Endothelial cell of umbilical vein (primary cell): ENCODE results near the gene TRPM3. TPM values are rescaled to one million over a fixed set of nuclear protein-coding genes. Genes with fewer than 3 reads are reported as not detected.

Experiments used
- BruUV-seq: library from RNA; stranded (reverse); fragments of 400-500 nt; replicated peaks from 2 replicates; lab custom pipeline; 2021; lab: Mats Ljungman, UMichigan
- CTCF ChIA-PET: fragments of 300-600, 350-600 bp; sonication (Branson Sonifier 250); formaldehyde crosslinking; loops from one replicate; lab custom pipeline; 2021; ENCODE audit warnings: antibody characterized with exemption, inconsistent platforms; lab: Charles Lee
- POLR2A ChIA-PET: fragments of 300-600, 350-600 bp; sonication (Branson Sonifier 250); formaldehyde crosslinking; loops from one replicate; lab custom pipeline; 2021; ENCODE audit warnings: antibody characterized with exemption, inconsistent platforms; lab: Charles Lee
- DNase-seq: peaks from one replicate; pipeline ENCODE4 v3.0.0-alpha.2; 2011; ENCODE audit warnings: low read depth, low spot score
- FAIRE-seq: peaks from 2 replicates; lab custom pipeline; 2011; peaks lifted over from hg19 to GRCh38; lab: Jason Lieb, UNC
- H2AFZ ChIP-seq: 2 replicates; pipeline ENCODE4 v1.6.0; 2012; ENCODE audit warnings: low read depth, low read length, control low read depth, inconsistent platforms
- H3K27ac ChIP-seq: 2 replicates; pipeline ENCODE4 v1.5.1; 2011; ENCODE audit warnings: low read depth, mild to moderate bottlenecking, control low read depth, low read length, moderate library complexity; ENCODE audit not compliant: insufficient read depth
- H3K27me3 ChIP-seq, 2 experiments: 2 replicates each; pipeline versions ENCODE4 v1.6.0 to v1.6.1; 2011; ENCODE audit warnings: low read length in 2 of 2, mixed read lengths in 1 of 2; ENCODE audit not compliant: control insufficient read depth in 2 of 2, insufficient read depth in 2 of 2
- H3K36me3 ChIP-seq, 2 experiments: 2 replicates in 1 of 2; 3 replicates in 1 of 2; pipeline ENCODE4 v1.5.1; 2011; ENCODE audit warnings: low read length in 2 of 2, mild to moderate bottlenecking in 1 of 2, moderate library complexity in 1 of 2; ENCODE audit not compliant: control insufficient read depth in 2 of 2, insufficient read depth in 2 of 2; ENCODE audit errors: extremely low read depth in 1 of 2
- H3K4me1 ChIP-seq: 3 replicates; pipeline ENCODE4 v1.5.1; 2011; ENCODE audit warnings: mild to moderate bottlenecking, low read length; ENCODE audit not compliant: control insufficient read depth, insufficient read depth; ENCODE audit errors: extremely low read depth
- H3K4me2 ChIP-seq: 2 replicates; pipeline ENCODE4 v1.6.1; 2011; ENCODE audit warnings: low read length, control low read depth, mixed read lengths; ENCODE audit not compliant: insufficient read depth
- H3K4me3 ChIP-seq, 3 experiments: fragments of 200-600 bp in 1 of 3; sonication (generic), shearing (Covaris generic) in 1 of 3; replicated peaks in 1 of 3; 2 replicates each; pipeline ENCODE4 v1.5.1; 2011 to 2016; ENCODE audit warnings: control low read depth in 3 of 3, low read length in 3 of 3, mild to moderate bottlenecking in 2 of 3, inconsistent platforms in 1 of 3, low read depth in 1 of 3, moderate library complexity in 1 of 3; ENCODE audit not compliant: insufficient read depth in 1 of 3
- H3K79me2 ChIP-seq: 2 replicates; pipeline ENCODE4 v1.6.0; 2012; ENCODE audit warnings: low read length, inconsistent platforms; ENCODE audit not compliant: control insufficient read depth, insufficient read depth
- H3K9ac ChIP-seq: replicated peaks from 2 replicates; pipeline ENCODE3; 2011; ENCODE audit warnings: low read length, control low read depth; ENCODE audit not compliant: insufficient read depth; ENCODE audit errors: extremely low read depth
- H3K9me1 ChIP-seq: replicated peaks from 3 replicates; pipeline ENCODE4 v1.6.0; 2011; ENCODE audit warnings: mild to moderate bottlenecking, low read length; ENCODE audit not compliant: control insufficient read depth, insufficient read depth; ENCODE audit errors: extremely low read depth
- H3K9me3 ChIP-seq: replicated peaks from 2 replicates; pipeline ENCODE4 v1.5.1; 2012; ENCODE audit warnings: low read length, inconsistent platforms; ENCODE audit not compliant: control insufficient read depth, insufficient read depth
- H4K20me1 ChIP-seq: replicated peaks from 2 replicates; pipeline ENCODE3; 2011; ENCODE audit warnings: mild to moderate bottlenecking, low read length; ENCODE audit not compliant: control insufficient read depth, insufficient read depth; ENCODE audit errors: extremely low read depth
- JUN ChIP-seq: IDR thresholded peaks from 2 replicates; pipeline ENCODE4 v1.6.1; 2011; ENCODE audit warnings: borderline replicate concordance, low read depth; ENCODE audit not compliant: insufficient read length, insufficient read depth
- MYC ChIP-seq: IDR thresholded peaks from one replicate; pipeline ENCODE4 v1.6.1; 2011; ENCODE audit warnings: mild to moderate bottlenecking, low read depth, low read length
- POLR2A ChIP-seq: IDR thresholded peaks from 2 replicates; pipeline ENCODE4 v1.6.1; 2012; ENCODE audit warnings: low read depth, mild to moderate bottlenecking, control low read depth, low read length
- POLR2AphosphoS5 ChIP-seq: IDR thresholded peaks from 2 replicates; pipeline ENCODE4 v1.6.1; 2012; ENCODE audit warnings: low read depth, mild to moderate bottlenecking, control low read depth, low read length, moderate library complexity; ENCODE audit not compliant: insufficient read depth
- dilution Hi-C: fragments of 300-500 bp; cut with MboI; formaldehyde crosslinking; loops from one replicate; pipeline ENCODE4 v1.15.0; 2019; ENCODE audit warnings: low sequenced_read_pairs; ENCODE audit not compliant: extremely low pct_ligation_motif_present
- intact Hi-C: fragments of 100-400 bp; cut with micrococcal nuclease; formaldehyde crosslinking; loops from one replicate; pipeline ENCODE4 v1.10.0; 2022
- polyA plus RNA-seq, 4 experiments: library from polyadenylated mRNA; depleted of rRNA in 3 of 4; stranded (reverse) in 3 of 4; unstranded in 1 of 4; fragments of >200 nt; gene quantifications; 2 replicates each; pipeline versions ENCODE4 v1.2.1 to v1.2.3, GENCODE V29; 2011 to 2012; ENCODE audit warnings: missing spikeins in 1 of 4
- total RNA-seq: library from RNA; stranded (reverse); gene quantifications from 2 replicates; pipeline ENCODE4 v1.2.3, GENCODE V29; 2021

The TRPM3 gene
- total and polyA plus RNA-seq, 2 donors (not counting 3 experiments of a cell fraction or from before 2014, with no cell fraction given): 0.17 to 0.33 TPM

DNA sequence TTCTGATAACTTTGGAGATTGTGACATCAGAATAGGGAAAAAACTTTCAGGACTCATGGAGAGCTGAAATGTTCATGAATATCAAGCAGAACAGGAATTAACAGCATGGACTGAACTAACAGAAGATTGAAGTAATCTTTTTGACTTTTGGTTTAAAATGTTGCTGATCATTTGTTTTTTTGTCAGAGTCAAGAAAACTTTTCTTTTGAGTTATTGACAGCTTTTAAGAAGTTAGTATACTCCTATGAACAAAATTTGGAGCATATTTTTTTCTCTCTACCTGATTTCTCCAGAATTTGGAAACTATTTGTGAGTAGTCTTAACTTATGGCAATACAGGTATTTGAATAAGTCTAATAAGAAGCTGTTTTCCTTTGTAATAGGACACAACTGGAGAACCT is 462.7 kb downstream of the TRPM3 start:
- CTCF ChIA-PET: no interaction called here
- no peaks in the 10 kb centered on the region for H4K20me1 ChIP-seq
- H3K9ac ChIP-seq: no peak overlapping the region
- FAIRE-seq (no peak), DNase-seq (no peak)
- dilution Hi-C loops (no loop called here), intact Hi-C loops (no loop called here)
- no peak overlapping the region for H3K4me2 ChIP-seq
- no peaks in the 10 kb centered on the region for H3K36me3 ChIP-seq
- H3K79me2 ChIP-seq: no peaks in the 10 kb centered on the region
- H3K9me3 ChIP-seq: no peaks in the 10 kb centered on the region
- POLR2A ChIA-PET: no interaction called here
- H3K27ac ChIP-seq: no peak overlapping the region
- no peaks in the 10 kb centered on the region for H3K9me1 ChIP-seq
- TF ChIP-seq JUN: no peak
- no peak for TF ChIP-seq POLR2AphosphoS5
- TF ChIP-seq POLR2A: no peak
- H3K4me3 ChIP-seq: no peak overlapping the region
- no peak overlapping the region for H2AFZ ChIP-seq
- no peaks in the 10 kb centered on the region for H3K4me1 ChIP-seq
- no TSS peak for BruUV-seq
- H3K27me3 ChIP-seq: no peaks in the 10 kb centered on the region

DNA sequence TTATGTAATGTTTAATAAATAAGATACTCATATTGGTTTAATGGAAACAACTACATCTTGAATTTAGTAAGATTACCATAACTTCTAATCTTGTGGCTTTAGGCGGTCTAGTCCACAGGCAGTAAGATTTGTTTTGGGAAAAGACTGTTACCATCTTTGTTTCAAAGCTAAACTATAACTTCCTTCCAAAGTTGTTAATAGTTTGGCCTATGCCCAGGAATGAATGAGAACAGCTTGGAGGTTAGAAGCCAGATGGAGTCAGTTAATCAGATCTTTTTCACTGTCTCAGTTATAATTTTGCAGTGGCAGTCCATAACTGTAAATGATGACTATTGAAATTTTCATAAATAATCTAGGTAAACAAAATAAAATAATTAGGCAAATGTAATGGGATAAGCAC is 465.1 kb downstream of the TRPM3 start:
- FAIRE-seq (no peak), DNase-seq (no peak)
- Histone ChIP-seq H4K20me1 (no peaks in the 10 kb centered on the region), H3K4me1 (no peaks in the 10 kb centered on the region), H3K9ac (no peak overlapping the region), H3K79me2 (no peaks in the 10 kb centered on the region), H3K27ac (no peak overlapping the region), H3K4me3 (no peak overlapping the region), H3K27me3 (no peaks in the 10 kb centered on the region), H2AFZ (no peak overlapping the region), H3K9me3 (no peaks in the 10 kb centered on the region), H3K9me1 (no peaks in the 10 kb centered on the region), H3K4me2 (no peak overlapping the region), H3K36me3 (no peaks in the 10 kb centered on the region)
- CTCF ChIA-PET: interaction anchor here (1.1 to 1.5 kb wide), 2 partner anchors 10 to 16 kb away, joined by 3 to 8 read pairs; no protein-coding TSS in a partner anchor
- dilution Hi-C loops: no loop called here
- POLR2A ChIA-PET: no interaction called here
- intact Hi-C loops: no loop called here
- BruUV-seq: no TSS peak
- no peak for TF ChIP-seq POLR2A
- TF ChIP-seq MYC: no peak
